HUES48 (cell line): Measurements from ENCODE around the gene GLDC.
"Not testable (repeated sequence)": the region's sequence is repeated elsewhere in the genome, so short reads cannot be mapped to it uniquely, and the experiment has no call there.

Experiments
- H3K27ac ChIP-seq: one replicate; pipeline ENCODE4 v1.7.0; 2013; ENCODE audit warnings: low read depth, low read length, inconsistent platforms
- H3K27me3 ChIP-seq: 2 replicates; pipeline ENCODE4 v1.6.1; 2013; ENCODE audit warnings: mild to moderate bottlenecking, low read length; ENCODE audit not compliant: control insufficient read depth, insufficient read depth
- H3K36me3 ChIP-seq: 2 replicates; pipeline ENCODE4 v1.6.1; 2013; ENCODE audit warnings: low read length; ENCODE audit not compliant: control insufficient read depth, insufficient read depth
- H3K4me1 ChIP-seq: 2 replicates; pipeline ENCODE4 v1.6.1; 2013; ENCODE audit warnings: mild to moderate bottlenecking, low read length; ENCODE audit not compliant: control insufficient read depth, insufficient read depth
- H3K4me3 ChIP-seq: 2 replicates; pipeline ENCODE4 v1.5.1; 2013; ENCODE audit warnings: mild to moderate bottlenecking, low read depth, low read length
- H3K9ac ChIP-seq: 2 replicates; pipeline ENCODE4 v1.6.1; 2013; ENCODE audit warnings: mild to moderate bottlenecking, low read depth, low read length, moderate library complexity
- H3K9me3 ChIP-seq: 2 replicates; pipeline ENCODE4 v1.6.1; 2013; ENCODE audit warnings: low read length; ENCODE audit not compliant: control insufficient read depth, insufficient read depth

The GLDC gene

DNA sequence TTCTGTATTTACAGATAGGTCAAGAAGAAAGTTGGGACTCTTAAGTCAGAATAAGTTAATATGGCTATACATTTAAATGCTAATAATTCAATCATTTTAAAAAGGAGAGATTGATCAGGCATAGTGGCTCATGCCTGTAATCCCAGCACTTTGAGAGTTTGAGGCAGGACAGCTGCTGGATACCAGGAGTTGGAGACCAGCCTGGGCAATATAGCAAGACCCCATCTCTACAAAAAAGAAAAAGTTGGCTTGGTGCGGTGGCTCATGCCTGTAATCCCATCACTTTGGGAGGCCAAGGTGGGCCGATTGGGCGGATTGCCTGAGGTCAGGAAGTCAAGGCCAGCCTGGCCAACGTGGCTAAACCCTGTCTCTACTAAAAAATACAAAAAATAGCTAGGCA lies 15.0 kb upstream of the GLDC start:
- Histone ChIP-seq H3K4me3 (no peak overlapping the region), H3K27ac (no peak overlapping the region), H3K9me3 (no peaks in the 10 kb centered on the region), H3K9ac (no peak overlapping the region), H3K4me1 (no peaks in the 10 kb centered on the region), H3K36me3 (peaks cover 8% of the 10 kb centered on the region), H3K27me3 (no peaks in the 10 kb centered on the region)

- no peaks in the 10 kb centered on the region for H3K27me3 ChIP-seq
- H3K4me3 ChIP-seq, result no peak overlapping the region
- no peak overlapping the region for H3K27ac ChIP-seq
- no peaks in the 10 kb centered on the region for H3K4me1 ChIP-seq
- no peaks in the 10 kb centered on the region for H3K9me3 ChIP-seq
- no peak overlapping the region for H3K9ac ChIP-seq
- peaks cover 8% of the 10 kb centered on the region for H3K36me3 ChIP-seq
Measured at GRCh38 chr9:6658628-6659353, 13.3 kb upstream of the GLDC start.

DNA sequence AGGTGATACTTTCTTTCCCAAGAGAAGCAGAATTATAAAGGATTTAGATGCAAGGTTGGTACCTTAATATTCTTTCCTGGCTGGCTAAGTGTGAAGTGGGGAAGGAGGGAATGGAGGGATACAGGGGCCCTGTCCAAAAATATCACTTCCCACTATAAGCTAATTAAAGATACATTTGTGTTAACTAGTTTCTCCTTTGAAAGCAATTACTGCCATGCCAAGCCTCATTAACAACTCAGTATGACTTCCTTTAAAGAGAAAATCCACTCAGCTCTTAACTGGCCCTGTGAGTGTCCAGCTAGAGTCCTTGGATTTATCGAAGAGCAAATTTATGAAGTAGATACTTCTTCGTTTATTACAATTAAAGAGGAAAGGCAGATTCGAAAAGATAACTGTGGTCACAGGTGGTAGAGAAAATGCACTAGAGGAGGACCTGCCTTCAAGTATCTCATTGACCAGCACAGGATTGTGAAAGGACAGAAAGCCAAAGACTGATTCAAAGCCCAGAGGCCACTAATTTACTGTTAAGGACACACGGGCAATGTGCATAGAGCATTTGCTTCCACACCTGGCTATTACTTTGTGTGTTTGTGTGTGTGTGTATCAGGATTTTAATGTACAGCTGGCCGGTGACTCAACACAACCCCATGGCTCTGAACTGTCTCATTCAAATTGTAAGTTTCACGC lies 11.2 kb upstream of the GLDC start:
- Histone ChIP-seq H3K27me3 (no peaks in the 10 kb centered on the region), H3K9me3 (no peaks in the 10 kb centered on the region), H3K36me3 (peaks cover 15% of the 10 kb centered on the region; the same call in 1 of the 2 replicates), H3K4me1 (no peaks in the 10 kb centered on the region), H3K9ac (no peak overlapping the region), H3K4me3 (no peak overlapping the region), H3K27ac (no peak overlapping the region)

GRCh38 chr9:6655036-6655435 lies 9.5 kb upstream of the GLDC start:
- Histone ChIP-seq H3K27ac (no peak overlapping the region), H3K4me3 (no peak overlapping the region), H3K4me1 (no peaks in the 10 kb centered on the region), H3K36me3 (peaks cover 15% of the 10 kb centered on the region; the same call in 1 of the 2 replicates), H3K9me3 (no peaks in the 10 kb centered on the region), H3K9ac (no peak overlapping the region), H3K27me3 (no peaks in the 10 kb centered on the region)

- Histone ChIP-seq H3K4me3 (peak overlapping the region; percentile 94), H3K9ac (peak overlapping the region; percentile 65)
Measured at GRCh38 chr9:6646293-6646636, 736 bp upstream of the GLDC start.

GRCh38 chr9:6645105-6645354 lies 499 bp downstream of the GLDC start:
- H3K9me3 ChIP-seq, H3K27ac ChIP-seq: not testable (repeated sequence)
- Histone ChIP-seq H3K4me1 (peaks cover 17% of the 10 kb centered on the region), H3K27me3 (peaks cover 12% of the 10 kb centered on the region), H3K36me3 (peaks cover 15% of the 10 kb centered on the region), H3K4me3 (peak overlapping the region; percentile 94), H3K9ac (peak overlapping the region; percentile 67)

More at GRCh38 chr9:6646293-6646636, 736 bp upstream of the GLDC start:
- peaks cover 16% of the 10 kb centered on the region for H3K4me1 ChIP-seq
- H3K27me3 ChIP-seq, result peaks cover 12% of the 10 kb centered on the region
- no peaks in the 10 kb centered on the region for H3K9me3 ChIP-seq
- peaks cover 8% of the 10 kb centered on the region for H3K36me3 ChIP-seq
- H3K27ac ChIP-seq, result no peak overlapping the region

DNA sequence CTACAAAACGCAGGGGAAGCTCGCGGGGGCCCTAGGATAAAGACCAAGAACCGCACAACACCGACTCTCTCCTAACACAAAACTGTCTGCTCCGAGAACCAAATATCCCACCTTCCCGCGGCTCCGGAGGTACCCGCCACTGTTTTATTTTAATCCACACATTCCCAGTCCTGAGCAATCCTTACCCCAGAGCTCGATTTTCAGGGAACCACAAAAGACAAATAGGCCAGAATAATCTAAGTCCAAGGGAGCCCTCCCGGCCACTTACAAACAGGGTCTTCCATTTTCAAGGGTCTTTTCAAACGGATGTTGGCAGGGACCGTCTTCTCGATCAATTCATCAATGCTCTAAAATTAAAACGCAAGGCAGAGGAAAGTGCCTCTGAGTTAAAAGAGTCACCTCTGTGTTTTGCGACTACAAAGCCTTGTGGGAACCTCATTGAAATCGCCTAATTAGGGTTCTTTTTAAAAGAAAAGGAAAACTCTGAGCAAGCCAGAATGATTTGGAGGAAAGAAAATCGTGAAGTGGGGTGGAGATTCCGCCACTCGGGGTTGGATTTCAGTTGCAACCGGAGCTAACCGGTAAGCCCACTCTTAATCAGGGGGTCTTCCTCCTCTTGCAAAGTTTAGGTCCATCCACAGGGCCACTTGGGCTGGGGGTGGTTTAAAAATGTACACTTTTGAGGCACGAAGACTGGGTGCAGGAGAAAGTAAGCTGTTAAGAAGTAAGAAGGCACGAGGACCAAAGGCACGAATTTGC lies 1.0 kb downstream of the GLDC start:
- H3K4me3 ChIP-seq, result peak overlapping the region; percentile 94
- H3K27ac ChIP-seq, result no peak overlapping the region
- H3K9me3 ChIP-seq, result no peaks in the 10 kb centered on the region
- peaks cover 15% of the 10 kb centered on the region for H3K36me3 ChIP-seq
- peaks cover 12% of the 10 kb centered on the region for H3K27me3 ChIP-seq
- H3K9ac ChIP-seq, result peak overlapping the region; percentile 67
- peaks cover 20% of the 10 kb centered on the region for H3K4me1 ChIP-seq

- Histone ChIP-seq H3K9me3 (no peaks in the 10 kb centered on the region), H3K27ac (no peak overlapping the region)
Measured at GRCh38 chr9:6641961-6642360, 3.6 kb downstream of the GLDC start.

GRCh38 chr9:6641561-6641960 lies 4.0 kb downstream of the GLDC start:
- Histone ChIP-seq H3K27ac (no peak overlapping the region), H3K4me3 (no peak overlapping the region), H3K27me3 (peaks cover 12% of the 10 kb centered on the region), H3K9ac (no peak overlapping the region), H3K4me1 (peaks cover 4% of the 10 kb centered on the region; the same call in 1 of the 2 replicates), H3K9me3 (no peaks in the 10 kb centered on the region), H3K36me3 (peaks cover 17% of the 10 kb centered on the region)

More at GRCh38 chr9:6641961-6642360, 3.6 kb downstream of the GLDC start:
- H3K9ac ChIP-seq, result no peak overlapping the region
- H3K27me3 ChIP-seq, result peaks cover 12% of the 10 kb centered on the region
- peaks cover 17% of the 10 kb centered on the region for H3K36me3 ChIP-seq
- H3K4me3 ChIP-seq, result no peak overlapping the region
- peaks cover 5% of the 10 kb centered on the region; the same call in 1 of the 2 replicates for H3K4me1 ChIP-seq

GRCh38 chr9:6641056-6641455 lies 4.5 kb downstream of the GLDC start:
- peaks cover 4% of the 10 kb centered on the region; the same call in 1 of the 2 replicates for H3K4me1 ChIP-seq
- H3K36me3 ChIP-seq, result peaks cover 17% of the 10 kb centered on the region
- no peak overlapping the region for H3K9ac ChIP-seq
- H3K27ac ChIP-seq, result no peak overlapping the region
- no peak overlapping the region for H3K4me3 ChIP-seq
- peaks cover 12% of the 10 kb centered on the region for H3K27me3 ChIP-seq
- H3K9me3 ChIP-seq, result no peaks in the 10 kb centered on the region
